Measurements from ENCODE around the gene C16orf89.

GRCh38 chr16:5056352-5056751 lies 9.4 kb downstream of the C16orf89 start:
- no peak for TF ChIP-seq CTCF (IDR thresholded peaks at IDR 0.05)
- no peak for TF ChIP-seq POLR2A (IDR thresholded peaks at IDR 0.05)
